ENCODE data around the gene CERT1.

GRCh38 chr5:75387806-75388205, 123.6 kb downstream of the CERT1 start:
- TF ChIP-seq POLR2A (IDR thresholded peaks at IDR 0.05) (no peak), CTCF (IDR thresholded peaks at IDR 0.05) (no peak)
